HepG2 (cell line): Measurements from ENCODE around the gene RAD23A. TPM values are rescaled to one million over a fixed set of nuclear protein-coding genes. Genes with fewer than 3 reads are reported as not detected.

ENCODE experiments used
- E2F1 ChIP-seq: sonication (generic); formaldehyde crosslinking; IDR thresholded peaks from 2 replicates; pipeline ENCODE4 v1.5.0; 2020; ENCODE audit warnings: missing genetic modification reagents
- KLF11 ChIP-seq: IDR thresholded peaks from 2 replicates; pipeline ENCODE4 v1.6.1; 2016; ENCODE audit warnings: missing compliant biosample characterization
- PHF8 ChIP-seq: sonication (generic); formaldehyde crosslinking; IDR thresholded peaks from 2 replicates; pipeline ENCODE4 v1.5.0; 2020; ENCODE audit warnings: missing genetic modification reagents
- SAFB2 ChIP-seq: sonication (generic); formaldehyde crosslinking; IDR thresholded peaks from 2 replicates; pipeline ENCODE4 v1.5.1; 2020; ENCODE audit warnings: missing genetic modification reagents, low read depth, mild to moderate bottlenecking, borderline replicate concordance
- WIZ ChIP-seq: sonication (generic); formaldehyde crosslinking; IDR thresholded peaks from 2 replicates; pipeline ENCODE4 v1.5.1; 2020; ENCODE audit warnings: mild to moderate bottlenecking, missing genetic modification reagents
- ZBTB40 ChIP-seq, 2 experiments: fragments of 450-650 bp in 1 of 2; sonication (generic) in 1 of 2; formaldehyde crosslinking in 1 of 2; IDR thresholded peaks; 2 replicates each; pipeline versions ENCODE4 v1.6.1 to v1.8.0; 2016 to 2022; ENCODE audit warnings: antibody characterized with exemption in 1 of 2, mild to moderate bottlenecking in 1 of 2, missing genetic modification reagents in 1 of 2
- ZFX ChIP-seq: sonication (generic); formaldehyde crosslinking; IDR thresholded peaks from 2 replicates; pipeline ENCODE4 v1.4.0; 2020; ENCODE audit warnings: mild to moderate bottlenecking, low read depth, missing genetic modification reagents, moderate library complexity
- ZNF484 ChIP-seq: sonication (generic); formaldehyde crosslinking; IDR thresholded peaks from 2 replicates; pipeline ENCODE4 v1.5.1; 2020; ENCODE audit warnings: mild to moderate bottlenecking, low read depth, missing genetic modification reagents, borderline replicate concordance
- ZNF670 ChIP-seq: sonication (generic); formaldehyde crosslinking; IDR thresholded peaks from 2 replicates; pipeline ENCODE4 v1.8.0; 2022; ENCODE audit warnings: mild to moderate bottlenecking, missing genetic modification reagents, borderline replicate concordance
- polyA plus RNA-seq, 8 experiments: library from polyadenylated mRNA; depleted of rRNA in 3 of 8; stranded (reverse) in 7 of 8; unstranded in 1 of 8; fragments of >200 nt; fragmentation: Illumina TruSeq in 4 of 8; extraction: Trizol in 4 of 8; gene quantifications; 2 replicates each; pipeline versions ENCODE4 v1.2.1 to v1.2.3, GENCODE V29; 2011 to 2016; ENCODE audit warnings: low read depth in 4 of 8, missing spikeins in 1 of 8, mixed read lengths in 1 of 8; ENCODE audit not compliant: insufficient read depth in 1 of 8
- total RNA-seq, 5 experiments: library from RNA; depleted of rRNA; stranded (reverse); fragments of >200 nt; fragmentation: Illumina TruSeq; extraction: Trizol; gene quantifications; 2 replicates each; pipeline ENCODE4 v1.2.3, GENCODE V29; 2016; ENCODE audit warnings: low read depth in 1 of 5
- TF ChIP-seq, protein P1 (sequence below): sonication (generic); formaldehyde crosslinking; IDR thresholded peaks from 2 replicates; pipeline ENCODE4 v1.5.1; 2020; ENCODE audit warnings: missing genetic modification reagents, mild to moderate bottlenecking, borderline replicate concordance
- TF ChIP-seq, protein P2 (sequence below): sonication (generic); formaldehyde crosslinking; conservative IDR thresholded peaks from 2 replicates; pipeline ENCODE4 v1.8.0; 2022; ENCODE audit warnings: missing genetic modification reagents
- TF ChIP-seq, protein P3 (sequence below): IDR thresholded peaks from 2 replicates; pipeline ENCODE4 v1.6.1; 2016; ENCODE audit warnings: missing compliant biosample characterization, missing genetic modification reagents, borderline replicate concordance

Gene RAD23A
- total and polyA plus RNA-seq, 2 of the 13 experiments (the other 11 are each of a cell fraction or from before 2014, with no cell fraction given), result 42.5 to 54.2 TPM

DNA sequence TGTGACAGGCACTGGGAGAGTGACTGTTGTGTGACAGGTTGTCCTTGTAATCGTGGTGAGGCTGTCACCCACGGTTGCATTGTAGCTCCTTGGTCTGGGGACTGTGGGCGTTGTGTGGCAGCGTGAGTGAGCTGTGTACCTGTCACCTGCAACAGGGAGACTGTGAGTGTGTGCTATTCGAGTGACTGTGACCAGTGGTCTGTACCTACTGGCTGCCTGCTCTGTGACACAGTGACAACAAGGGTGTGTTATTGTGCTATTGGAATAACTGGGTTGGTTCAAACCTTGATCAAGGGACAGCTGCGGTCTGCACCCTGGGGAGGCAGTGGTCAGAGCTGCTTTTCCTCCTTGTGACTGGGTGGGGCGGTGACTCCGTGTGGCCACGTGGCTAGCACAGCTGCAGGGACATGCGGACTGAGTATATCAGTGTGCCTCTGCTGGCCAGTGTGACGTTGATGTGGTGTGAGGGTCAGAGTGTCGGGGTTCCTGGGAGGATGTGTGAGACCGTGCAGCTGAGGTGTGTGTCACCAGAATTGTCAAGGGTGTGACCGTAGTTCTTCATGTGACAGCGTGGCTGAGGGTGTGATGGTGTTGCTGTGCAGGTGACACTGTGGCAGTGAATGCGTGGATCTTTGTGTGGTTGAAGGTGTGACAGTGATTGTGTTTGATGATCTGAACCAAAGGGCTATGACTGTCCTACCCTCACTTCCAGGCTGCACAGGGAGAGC, 39.6 kb downstream of the RAD23A start (continued):
- TF ChIP-seq ZBTB40 (IDR thresholded peaks at IDR 0.05) (no peak), ZBTB40 (CRISPR knock-in tag; IDR thresholded peaks at IDR 0.05) (peak; percentile 64; the same call in 1 of the 2 replicates), ZFX (CRISPR knock-in tag) (peak; percentile 9; the same call in 1 of the 2 replicates), WIZ (CRISPR knock-in tag) (no peak), KLF11 (CRISPR knock-in tag) (no peak), ZNF484 (CRISPR knock-in tag) (no peak), PHF8 (no peak; the same call in 1 of the 2 replicates), ZNF670 (CRISPR knock-in tag) (peak; percentile 58; the same call in 1 of the 2 replicates), SAFB2 (CRISPR knock-in tag) (peak; percentile 66), E2F1 (CRISPR knock-in tag) (no peak)
- TF ChIP-seq, protein P1, sequence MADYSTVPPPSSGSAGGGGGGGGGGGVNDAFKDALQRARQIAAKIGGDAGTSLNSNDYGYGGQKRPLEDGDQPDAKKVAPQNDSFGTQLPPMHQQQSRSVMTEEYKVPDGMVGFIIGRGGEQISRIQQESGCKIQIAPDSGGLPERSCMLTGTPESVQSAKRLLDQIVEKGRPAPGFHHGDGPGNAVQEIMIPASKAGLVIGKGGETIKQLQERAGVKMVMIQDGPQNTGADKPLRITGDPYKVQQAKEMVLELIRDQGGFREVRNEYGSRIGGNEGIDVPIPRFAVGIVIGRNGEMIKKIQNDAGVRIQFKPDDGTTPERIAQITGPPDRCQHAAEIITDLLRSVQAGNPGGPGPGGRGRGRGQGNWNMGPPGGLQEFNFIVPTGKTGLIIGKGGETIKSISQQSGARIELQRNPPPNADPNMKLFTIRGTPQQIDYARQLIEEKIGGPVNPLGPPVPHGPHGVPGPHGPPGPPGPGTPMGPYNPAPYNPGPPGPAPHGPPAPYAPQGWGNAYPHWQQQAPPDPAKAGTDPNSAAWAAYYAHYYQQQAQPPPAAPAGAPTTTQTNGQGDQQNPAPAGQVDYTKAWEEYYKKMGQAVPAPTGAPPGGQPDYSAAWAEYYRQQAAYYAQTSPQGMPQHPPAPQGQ (CRISPR knock-in tag), result no peak
- TF ChIP-seq, protein P2, sequence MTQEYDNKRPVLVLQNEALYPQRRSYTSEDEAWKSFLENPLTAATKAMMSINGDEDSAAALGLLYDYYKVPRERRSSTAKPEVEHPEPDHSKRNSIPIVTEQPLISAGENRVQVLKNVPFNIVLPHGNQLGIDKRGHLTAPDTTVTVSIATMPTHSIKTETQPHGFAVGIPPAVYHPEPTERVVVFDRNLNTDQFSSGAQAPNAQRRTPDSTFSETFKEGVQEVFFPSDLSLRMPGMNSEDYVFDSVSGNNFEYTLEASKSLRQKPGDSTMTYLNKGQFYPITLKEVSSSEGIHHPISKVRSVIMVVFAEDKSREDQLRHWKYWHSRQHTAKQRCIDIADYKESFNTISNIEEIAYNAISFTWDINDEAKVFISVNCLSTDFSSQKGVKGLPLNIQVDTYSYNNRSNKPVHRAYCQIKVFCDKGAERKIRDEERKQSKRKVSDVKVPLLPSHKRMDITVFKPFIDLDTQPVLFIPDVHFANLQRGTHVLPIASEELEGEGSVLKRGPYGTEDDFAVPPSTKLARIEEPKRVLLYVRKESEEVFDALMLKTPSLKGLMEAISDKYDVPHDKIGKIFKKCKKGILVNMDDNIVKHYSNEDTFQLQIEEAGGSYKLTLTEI (CRISPR knock-in tag), result no peak
- TF ChIP-seq, protein P3, sequence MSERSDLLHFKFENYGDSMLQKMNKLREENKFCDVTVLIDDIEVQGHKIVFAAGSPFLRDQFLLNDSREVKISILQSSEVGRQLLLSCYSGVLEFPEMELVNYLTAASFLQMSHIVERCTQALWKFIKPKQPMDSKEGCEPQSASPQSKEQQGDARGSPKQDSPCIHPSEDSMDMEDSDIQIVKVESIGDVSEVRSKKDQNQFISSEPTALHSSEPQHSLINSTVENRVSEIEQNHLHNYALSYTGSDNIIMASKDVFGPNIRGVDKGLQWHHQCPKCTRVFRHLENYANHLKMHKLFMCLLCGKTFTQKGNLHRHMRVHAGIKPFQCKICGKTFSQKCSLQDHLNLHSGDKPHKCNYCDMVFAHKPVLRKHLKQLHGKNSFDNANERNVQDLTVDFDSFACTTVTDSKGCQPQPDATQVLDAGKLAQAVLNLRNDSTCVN (CRISPR knock-in tag), result no peak
